Activated T-cell treated with anti-CD3 and anti-CD28 coated beads, Interleukin-2, amount 50 U/mL, for 1 hour (primary cell): ENCODE results near the gene MRPL51.
"Not testable (repeated sequence)": the region's sequence is repeated elsewhere in the genome, so short reads cannot be mapped to it uniquely, and the experiment has no call there.

ENCODE experiments used
- DNase-seq: peaks from one replicate; pipeline ENCODE4 v3.0.0-alpha.2; 2020

Gene MRPL51

GRCh38 chr12:6477601-6478377 is 15.3 kb downstream of the MRPL51 start:
- not testable (repeated sequence) for DNase-seq

GRCh38 chr12:6476489-6476888 is 16.6 kb downstream of the MRPL51 start:
- DNase-seq = no peak

GRCh38 chr12:6475233-6475975 is 17.7 kb downstream of the MRPL51 start:
- DNase-seq = not testable (repeated sequence)

GRCh38 chr12:6472491-6472890 is 20.6 kb downstream of the MRPL51 start:
- DNase-seq = no peak

- DNase-seq = no peak
Observed at GRCh38 chr12:6471989-6472360, 21.1 kb downstream of the MRPL51 start.

GRCh38 chr12:6470375-6471163 is 22.5 kb downstream of the MRPL51 start, which contains the start of gene VAMP1:
Gene VAMP1, minus strand, starts transcription at chr12:6470677. Its CDS starts 146 bp downstream, at chr12:6470531.
- peak; percentile 96 for DNase-seq

- no peak for DNase-seq
Observed at GRCh38 chr12:6469609-6470374, 23.3 kb downstream of the MRPL51 start.

GRCh38 chr12:6469092-6469491 is 24.0 kb downstream of the MRPL51 start:
- no peak for DNase-seq

- DNase-seq = no peak
Observed at GRCh38 chr12:6468283-6468575, 24.8 kb downstream of the MRPL51 start.

GRCh38 chr12:6467571-6468282 is 25.3 kb downstream of the MRPL51 start:
- DNase-seq = not testable (repeated sequence)

GRCh38 chr12:6466751-6467150 is 26.3 kb downstream of the MRPL51 start:
- DNase-seq = not testable (repeated sequence)

- no peak for DNase-seq
Observed at GRCh38 chr12:6466184-6466573, 26.9 kb downstream of the MRPL51 start.

- no peak for DNase-seq
Observed at GRCh38 chr12:6465467-6466183, 27.4 kb downstream of the MRPL51 start.

GRCh38 chr12:6464531-6464930 is 28.5 kb downstream of the MRPL51 start:
- DNase-seq = no peak

- no peak for DNase-seq
Observed at GRCh38 chr12:6463858-6464257, 29.2 kb downstream of the MRPL51 start.

GRCh38 chr12:6463216-6463615 is 29.8 kb downstream of the MRPL51 start:
- DNase-seq = peak; percentile 50

GRCh38 chr12:6462234-6462995 is 30.6 kb downstream of the MRPL51 start:
- no peak for DNase-seq

GRCh38 chr12:6461401-6462233 is 31.4 kb downstream of the MRPL51 start:
- peak; percentile 75 for DNase-seq

GRCh38 chr12:6460751-6461371 is 32.2 kb downstream of the MRPL51 start:
- no peak for DNase-seq
